HG02571 (cell line): Measurements from ENCODE around the gene ACSS2.

Source experiments
- ATAC-seq: cut with Tn5 transposase; IDR thresholded peaks from one replicate; pipeline ENCODE4 v1.9.1; 2021; ENCODE audit warnings: mild to moderate bottlenecking, moderate library complexity; ENCODE audit not compliant: unreplicated experiment

Gene ACSS2

GRCh38 chr20:34907616-34908469 is 31.4 kb downstream of the ACSS2 start:
- no peak for ATAC-seq

- no peak for ATAC-seq
Measured at GRCh38 chr20:34915131-34915530, 38.7 kb downstream of the ACSS2 start.

- ATAC-seq, result no peak
Measured at GRCh38 chr20:34915749-34916455, 39.5 kb downstream of the ACSS2 start.

- no peak for ATAC-seq
Measured at GRCh38 chr20:34916774-34917354, 40.5 kb downstream of the ACSS2 start.

- ATAC-seq, result no peak
Measured at GRCh38 chr20:34920055-34920454, 43.6 kb downstream of the ACSS2 start.

GRCh38 chr20:34921436-34921835 is 45.0 kb downstream of the ACSS2 start:
- ATAC-seq, result no peak

GRCh38 chr20:34922654-34923381 is 46.4 kb downstream of the ACSS2 start:
- ATAC-seq, result no peak

- ATAC-seq, result no peak
Measured at GRCh38 chr20:34923414-34923813, 47.0 kb downstream of the ACSS2 start.

- no peak for ATAC-seq
Measured at GRCh38 chr20:34925341-34925740, 48.9 kb downstream of the ACSS2 start.

- ATAC-seq, result no peak
Measured at GRCh38 chr20:34925981-34926380, 49.6 kb downstream of the ACSS2 start.

- no peak for ATAC-seq
Measured at GRCh38 chr20:34926581-34926980, 50.2 kb downstream of the ACSS2 start.

GRCh38 chr20:34927736-34928135 is 51.3 kb downstream of the ACSS2 start:
- no peak for ATAC-seq

- no peak for ATAC-seq
Measured at GRCh38 chr20:34928411-34928810, 52.0 kb downstream of the ACSS2 start.

- ATAC-seq, result no peak
Measured at GRCh38 chr20:34931771-34932170, 55.4 kb downstream of the ACSS2 start.

GRCh38 chr20:34938466-34939163 is 62.2 kb downstream of the ACSS2 start:
- ATAC-seq, result no peak

GRCh38 chr20:34940081-34940481 is 63.7 kb downstream of the ACSS2 start:
- no peak for ATAC-seq

GRCh38 chr20:34941226-34941625 is 64.8 kb downstream of the ACSS2 start:
- ATAC-seq, result no peak

GRCh38 chr20:34942301-34942700 is 65.9 kb downstream of the ACSS2 start:
- no peak for ATAC-seq

GRCh38 chr20:34943808-34944567 is 67.6 kb downstream of the ACSS2 start:
- no peak for ATAC-seq
